Heart right ventricle (tissue), 16 donors: ENCODE measurements around the gene TKFC. TPM values are rescaled to one million over a fixed set of nuclear protein-coding genes. Genes with fewer than 3 reads are reported as not detected.

Experiments used
- ATAC-seq, 8 donors: fragments of 200-7000 bp; cut with Tn5 transposase; one replicate each; pipeline ENCODE4 v1.9.1; 2020; ENCODE audit warnings: mild to moderate bottlenecking in 8 of 8, moderate library complexity in 8 of 8, moderate number of reproducible peaks in 1 of 8
- DNase-seq, 2 donors: peaks; one replicate each; pipeline ENCODE4 v3.0.0-alpha.2; 2020
- H3K27ac ChIP-seq, 10 donors: fragments of 200-600 bp; sonication (generic) in 2 of 10; one replicate each; pipeline versions ENCODE4 v1.5.0 to v1.8.0; 2020 to 2022; ENCODE audit warnings: mild to moderate bottlenecking in 3 of 10
- H3K27me3 ChIP-seq, 7 donors: fragments of 200-600 bp; one replicate each; pipeline ENCODE4 v1.8.0; 2021 to 2022; ENCODE audit warnings: mild to moderate bottlenecking in 2 of 7
- H3K36me3 ChIP-seq, 9 donors: fragments of 200-600 bp; sonication (generic) in 1 of 9; one replicate each; pipeline versions ENCODE4 v1.5.0 to v1.8.0; 2020 to 2022; ENCODE audit warnings: mild to moderate bottlenecking in 2 of 9
- H3K4me1 ChIP-seq, 9 donors: fragments of 200-600 bp; sonication (generic) in 1 of 9; one replicate each; pipeline versions ENCODE4 v1.5.0 to v1.8.0; 2020 to 2022; ENCODE audit warnings: mild to moderate bottlenecking in 4 of 9
- H3K4me3 ChIP-seq, 10 donors: fragments of 200-600 bp; sonication (generic) in 2 of 10; one replicate each; pipeline versions ENCODE4 v1.5.0 to v1.8.0; 2020 to 2022; ENCODE audit warnings: mild to moderate bottlenecking in 7 of 10, moderate library complexity in 2 of 10
- H3K9me3 ChIP-seq, 11 donors: fragments of 200-600 bp in 10 of 11; sonication (generic) in 2 of 11; one replicate each; pipeline versions ENCODE4 v1.5.0 to v1.8.0; 2013 to 2022; ENCODE audit warnings: mild to moderate bottlenecking in 2 of 11, control low read depth in 1 of 11, moderate library complexity in 1 of 11
- CTCF ChIP-seq, 9 donors: fragments of 200-600 bp; sonication (generic) in 2 of 9; IDR thresholded peaks; one replicate each; pipeline versions ENCODE4 v1.5.0 to v1.8.0; 2021 to 2022; ENCODE audit warnings: antibody characterized with exemption in 9 of 9, mild to moderate bottlenecking in 5 of 9, moderate library complexity in 1 of 9
- WGBS, 2 donors: extraction: QIAGEN DNeasy Blood & Tissue Kit; methylation state at CpG; one replicate each; pipeline ENCODE4 v1.1.7; 2013; ENCODE audit warnings: inconsistent platforms in 1 of 2; 5-methylcytosine and 5-hydroxymethylcytosine counted together
- intact Hi-C, 10 donors: fragments of 100-400 bp; cut with DNase I; formaldehyde crosslinking; loops; one replicate each; pipeline versions ENCODE4 v1.11.1 to v1.14.2; 2022
- polyA plus RNA-seq, 2 donors: library from polyadenylated mRNA; stranded (reverse); fragments of 200-250 nt; gene quantifications; one replicate each; pipeline ENCODE4 v1.2.3, GENCODE V29; 2013
- total RNA-seq, 10 donors: library from RNA; stranded (reverse); fragmentation: NEBNext Ultra II Directional in 3 of 10; extraction: Animal tissue kit (Norgen Biotek cat#: 25700) in 3 of 10; gene quantifications; one replicate each; pipeline versions ENCODE4 v1.2.1 to v1.2.4, GENCODE V29; 2021 to 2023
- donor health status: Arrhythmogenic right ventricular cardiomyopathy.
- donor health status: ischemic (EF 13 %, LVEDD 7.1; RV severe dilation, severe dysfunction).
- donor health status: healthy with polysubstance abuse.
- donor health status: DM: no; HTN: yes; CAD: no.
- donor health status: DM: no; HTN: no; CAD: no.
- donor health status: ischemic (EF 25% LVEDD 6.9; RV normal size, moderate dysfunction).
- donor health status: ischemic (EF 25% LVEDD 5.7; RV mildly dilated, moderate dysfunction).
- donor health status: healthy.
- donor health status: DM: yes; HTN: yes; CAD: no.
- donor health status: Ischemic cardiomyopathy.
- donor health status: ischemic (EF 35%, LVEDD 5.7; RV mildly dilated, moderate dysfunction).
- donor health status: nonischemic (EF 11% LVEDD 7.7; RV severe dilation, severe dysfunction).
- donor health status: DM: yes; HTN: yes; CAD: no.
- donor health status: PGD.
- donor health status: ischemic (EF 29% LVEDD 5.4; RV normal size, mild dysfunction).
- donor health status: nonischemic (EF 23%, LVEDD 6.1; RV moderate dilation, normal function).

Gene TKFC
- total and polyA plus RNA-seq, 12 donors = 11.8 to 26.1 (median 19.7) TPM

GRCh38 chr11:61333550-61334433, 764 bp downstream of the TKFC start:
- no peak for TF ChIP-seq CTCF (IDR thresholded peaks at IDR 0.05)
- peak in 1 of 8 donors; percentile 1 for ATAC-seq

GRCh38 chr11:61334434-61335354, 1.7 kb downstream of the TKFC start:
- WGBS, 2 donors = 87 to 88% methylated on average over 16 of the region's 16 CpGs
- H3K4me3 ChIP-seq = no peak overlapping the region
- DNase-seq = no peak
- ATAC-seq = no peak
- no peaks in the 10 kb centered on the region for H3K9me3 ChIP-seq
- intact Hi-C loops = loop anchor here in 4 of 10 donors (2.0 to 10.0 kb wide), 4 partner anchors 33 to 100 kb away; partner anchors contain the start of gene SDHAF2 (in 1 of the 4)
- H3K27ac ChIP-seq = peak overlapping the region in 3 of 10 donors; percentile 0 to 24 (median 14)
- H3K4me1 ChIP-seq = peaks cover 11 to 48% (median 39%) of the 10 kb centered on the region in 9 donors
- H3K27me3 ChIP-seq = no peaks in the 10 kb centered on the region
- TF ChIP-seq CTCF (IDR thresholded peaks at IDR 0.05) = no peak
- peaks cover 0 to 32% (median 2%) of the 10 kb centered on the region in 9 donors for H3K36me3 ChIP-seq

More at GRCh38 chr11:61333550-61334433, 764 bp downstream of the TKFC start:
- H3K4me3 ChIP-seq = peak overlapping the region; percentile 79 to 99 (median 95)
- no peak for DNase-seq
- H3K27me3 ChIP-seq = no peaks in the 10 kb centered on the region
- H3K4me1 ChIP-seq = peaks cover 11 to 53% (median 44%) of the 10 kb centered on the region in 9 donors
- intact Hi-C loops = loop anchor here in 8 of 10 donors (1.0 to 10.0 kb wide), 8 partner anchors 27 to 101 kb away; partner anchors contain the start of genes CYB561A3 (in 1 of the 8), SDHAF2 (in 1 of the 8), TMEM138 (in 1 of the 8) and TMEM216 (in 1 of the 8)
- H3K27ac ChIP-seq = peak overlapping the region; percentile 67 to 96 (median 92)
- H3K36me3 ChIP-seq = peaks cover 0 to 33% (median 7%) of the 10 kb centered on the region in 9 donors
- 30 to 31% methylated on average over 19 of the region's 19 CpGs for WGBS, 2 donors
- H3K9me3 ChIP-seq = no peaks in the 10 kb centered on the region

GRCh38 chr11:61335355-61335710, 2.3 kb downstream of the TKFC start:
- WGBS, 2 donors = 70 to 92% methylated on average over 1 of the region's 1 CpG
- no peaks in the 10 kb centered on the region for H3K9me3 ChIP-seq
- intact Hi-C loops = loop anchor here in 3 of 10 donors (2.0 to 10.0 kb wide), 3 partner anchors 49 to 99 kb away; partner anchors contain the start of gene SDHAF2 (in 1 of the 3)
- no peak for TF ChIP-seq CTCF (IDR thresholded peaks at IDR 0.05)
- no peak for ATAC-seq
- peaks cover 0 to 28% (median 0%) of the 10 kb centered on the region in 9 donors for H3K36me3 ChIP-seq
- no peak overlapping the region for H3K4me3 ChIP-seq
- DNase-seq = no peak
- H3K27ac ChIP-seq = peak overlapping the region in 5 of 10 donors; percentile 0 to 70 (median 24)
- H3K27me3 ChIP-seq = no peaks in the 10 kb centered on the region
- peaks cover 11 to 43% (median 36%) of the 10 kb centered on the region in 9 donors for H3K4me1 ChIP-seq
